ENCODE measurements around the gene BABAM2. TPM values are rescaled to one million over a fixed set of nuclear protein-coding genes. Genes with fewer than 3 reads are reported as not detected.
"Not testable (repeated sequence)": the region's sequence is repeated elsewhere in the genome, so short reads cannot be mapped to it uniquely, and the experiment has no call there.

The BABAM2 gene
- total RNA-seq, 4 donors from 2014 or later: 33.3 to 48.9 (median 37.9) TPM

DNA sequence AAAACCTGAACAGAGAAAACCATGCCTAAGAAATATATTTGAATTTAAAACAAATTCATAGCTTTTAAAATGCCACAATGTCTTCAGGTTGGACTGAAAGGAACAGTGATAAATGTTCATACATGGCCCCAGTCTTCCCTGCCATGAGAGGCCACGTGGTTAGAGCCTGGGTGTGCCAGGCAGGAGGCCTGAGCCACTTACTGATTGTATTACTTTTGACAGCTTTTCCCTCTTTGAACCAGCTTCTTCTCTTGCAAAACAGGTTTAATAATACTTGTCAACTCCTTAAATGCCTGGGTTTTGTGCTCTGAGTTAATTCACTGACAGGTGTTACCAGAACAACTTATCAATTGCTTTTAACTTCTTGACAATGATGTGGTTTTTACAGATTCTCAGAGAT, 27.4 kb upstream of the BABAM2 start:
- 49 to 75% methylated on average over 1 of the region's 1 CpG for WGBS, 2 donors (ENCODE audit: low coverage in 1 of 2)
- in situ Hi-C loops (cut with MboI; ENCODE audit: low pct_ligation_motif_present in 1 of 4, low pct_unique_long_range_greater_than_20kb in 1 of 4, low sequenced_read_pairs in 3 of 4): no loop called here
- no peak for DNase-seq

DNA sequence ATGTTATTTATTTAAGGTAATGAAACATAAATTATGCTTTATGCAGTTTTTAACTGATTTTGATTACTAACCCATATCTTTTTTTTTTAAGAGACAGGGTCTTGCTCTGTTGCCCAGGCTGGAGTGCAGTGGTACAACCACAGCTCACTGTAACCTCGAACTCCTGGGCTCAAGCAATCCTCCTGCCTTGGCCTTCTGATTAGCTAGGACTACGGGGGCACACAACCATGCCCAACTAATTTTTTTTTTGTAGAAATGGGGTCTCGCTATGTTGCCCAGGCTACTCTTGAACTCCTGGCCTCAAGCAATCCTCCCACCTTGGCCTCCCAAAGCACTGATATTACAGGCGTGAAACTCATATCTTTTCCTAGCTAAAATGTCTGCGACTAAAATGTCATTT, 26.6 kb upstream of the BABAM2 start:
- intact Hi-C loops (cut with DNase I; ENCODE audit: low total_unique reads); in situ Hi-C loops (cut with MboI; ENCODE audit: low pct_ligation_motif_present in 1 of 4, low pct_unique_long_range_greater_than_20kb in 1 of 4, low sequenced_read_pairs in 3 of 4); H3K4me3 ChIP-seq; H3K27me3 ChIP-seq; H3K36me3 ChIP-seq; H3K27ac ChIP-seq; H3K9me3 ChIP-seq; H3K4me1 ChIP-seq; DNase-seq: not testable (repeated sequence)
- 83 to 92% methylated on average over 2 to 5 of the region's 5 CpGs for WGBS, 2 donors (ENCODE audit: low coverage in 1 of 2)

More for the DNA sequence above, 27.4 kb upstream of the BABAM2 start:
- Histone ChIP-seq H3K9me3 (no peaks in the 10 kb centered on the region), H3K4me3 (no peak overlapping the region), H3K36me3 (no peaks in the 10 kb centered on the region), H3K27me3 (no peaks in the 10 kb centered on the region), H3K27ac (no peak overlapping the region), H3K4me1 (no peaks in the 10 kb centered on the region)
- intact Hi-C loops (cut with DNase I; ENCODE audit: low total_unique reads): no loop called here
- TF ChIP-seq, protein P1, sequence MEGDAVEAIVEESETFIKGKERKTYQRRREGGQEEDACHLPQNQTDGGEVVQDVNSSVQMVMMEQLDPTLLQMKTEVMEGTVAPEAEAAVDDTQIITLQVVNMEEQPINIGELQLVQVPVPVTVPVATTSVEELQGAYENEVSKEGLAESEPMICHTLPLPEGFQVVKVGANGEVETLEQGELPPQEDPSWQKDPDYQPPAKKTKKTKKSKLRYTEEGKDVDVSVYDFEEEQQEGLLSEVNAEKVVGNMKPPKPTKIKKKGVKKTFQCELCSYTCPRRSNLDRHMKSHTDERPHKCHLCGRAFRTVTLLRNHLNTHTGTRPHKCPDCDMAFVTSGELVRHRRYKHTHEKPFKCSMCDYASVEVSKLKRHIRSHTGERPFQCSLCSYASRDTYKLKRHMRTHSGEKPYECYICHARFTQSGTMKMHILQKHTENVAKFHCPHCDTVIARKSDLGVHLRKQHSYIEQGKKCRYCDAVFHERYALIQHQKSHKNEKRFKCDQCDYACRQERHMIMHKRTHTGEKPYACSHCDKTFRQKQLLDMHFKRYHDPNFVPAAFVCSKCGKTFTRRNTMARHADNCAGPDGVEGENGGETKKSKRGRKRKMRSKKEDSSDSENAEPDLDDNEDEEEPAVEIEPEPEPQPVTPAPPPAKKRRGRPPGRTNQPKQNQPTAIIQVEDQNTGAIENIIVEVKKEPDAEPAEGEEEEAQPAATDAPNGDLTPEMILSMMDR (IDR thresholded peaks at IDR 0.05): no peak
- no peak for TF ChIP-seq POLR2A (IDR thresholded peaks at IDR 0.05)
- no peak for TF ChIP-seq POLR2AphosphoS5 (IDR thresholded peaks at IDR 0.05)
- TF ChIP-seq EP300 (IDR thresholded peaks at IDR 0.05; ENCODE audit: low read depth): no peak

DNA sequence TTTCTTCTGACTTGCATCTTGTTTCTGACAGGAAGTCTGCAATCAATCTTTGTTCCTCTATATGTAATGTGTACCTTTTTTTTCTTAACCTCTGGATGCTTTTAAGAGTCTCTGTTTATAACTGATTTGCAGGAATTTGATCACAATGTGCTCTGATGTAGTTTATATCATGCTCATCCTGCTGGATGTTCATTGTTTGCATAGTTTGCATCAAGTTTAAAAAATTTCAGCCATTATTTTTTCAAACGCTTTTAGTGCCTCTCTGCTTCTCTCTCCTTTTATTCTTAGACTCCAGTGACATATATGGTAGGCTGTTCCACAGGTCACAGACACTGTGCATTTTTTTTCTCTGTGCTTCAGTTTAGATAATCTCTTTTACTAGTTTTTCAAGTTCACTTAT, 24.3 kb upstream of the BABAM2 start:
- in situ Hi-C loops (cut with MboI; ENCODE audit: low pct_ligation_motif_present in 1 of 4, low pct_unique_long_range_greater_than_20kb in 1 of 4, low sequenced_read_pairs in 3 of 4) (no loop called here), intact Hi-C loops (cut with DNase I; ENCODE audit: low total_unique reads) (no loop called here)
- Histone ChIP-seq H3K27ac (no peak overlapping the region), H3K4me1 (no peaks in the 10 kb centered on the region), H3K4me3 (no peak overlapping the region), H3K27me3 (no peaks in the 10 kb centered on the region), H3K9me3 (no peaks in the 10 kb centered on the region), H3K36me3 (no peaks in the 10 kb centered on the region)
- no peak for DNase-seq
- WGBS, 2 donors (ENCODE audit: low coverage in 1 of 2): 64 to 71% methylated on average over 1 of the region's 1 CpG
- TF ChIP-seq, protein P1 (IDR thresholded peaks at IDR 0.05): no peak
- TF ChIP-seq POLR2AphosphoS5 (IDR thresholded peaks at IDR 0.05): no peak
- TF ChIP-seq POLR2A (IDR thresholded peaks at IDR 0.05): no peak
- TF ChIP-seq EP300 (IDR thresholded peaks at IDR 0.05; ENCODE audit: low read depth): no peak

DNA sequence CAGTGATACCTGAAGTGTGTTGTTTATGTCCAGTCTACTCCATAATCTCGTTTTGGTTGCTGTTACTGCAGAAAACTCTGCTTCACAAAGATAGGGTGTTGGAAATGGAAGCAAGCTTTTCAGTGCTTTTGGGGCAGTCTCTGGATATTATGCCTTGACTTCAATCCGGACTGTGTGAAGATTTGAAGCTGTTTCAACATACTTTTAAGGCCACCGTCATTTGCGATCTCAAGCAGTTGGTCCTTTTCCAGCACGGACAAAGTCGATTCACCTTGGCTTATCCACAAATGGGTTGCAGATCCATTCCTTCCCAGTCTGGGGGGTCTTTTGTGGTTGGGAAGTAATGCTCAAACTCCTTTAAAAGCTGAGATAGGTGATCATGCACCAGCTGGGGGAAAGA, 20.8 kb upstream of the BABAM2 start:
- no peak for DNase-seq
- no peak overlapping the region for H3K27ac ChIP-seq
- H3K4me1 ChIP-seq: no peaks in the 10 kb centered on the region
- TF ChIP-seq EP300 (IDR thresholded peaks at IDR 0.05; ENCODE audit: low read depth) (no peak), POLR2AphosphoS5 (IDR thresholded peaks at IDR 0.05) (no peak), POLR2A (IDR thresholded peaks at IDR 0.05) (no peak)
- TF ChIP-seq, protein P1 (IDR thresholded peaks at IDR 0.05): no peak
- in situ Hi-C loops (cut with MboI; ENCODE audit: low pct_ligation_motif_present in 1 of 4, low pct_unique_long_range_greater_than_20kb in 1 of 4, low sequenced_read_pairs in 3 of 4): no loop called here
- H3K36me3 ChIP-seq: no peaks in the 10 kb centered on the region
- H3K4me3 ChIP-seq: no peak overlapping the region
- 60 to 90% methylated on average over 1 to 6 of the region's 6 CpGs for WGBS, 2 donors (ENCODE audit: low coverage in 1 of 2)
- intact Hi-C loops (cut with DNase I; ENCODE audit: low total_unique reads): loop anchor here (10.0 kb wide), 1 partner anchor 45 kb away; no protein-coding TSS in a partner anchor
- no peaks in the 10 kb centered on the region for H3K27me3 ChIP-seq
- H3K9me3 ChIP-seq: no peaks in the 10 kb centered on the region

GRCh38 chr2:27870724-27871123, 19.8 kb upstream of the BABAM2 start:
- intact Hi-C loops (cut with DNase I; ENCODE audit: low total_unique reads) (loop anchor here (10.0 kb wide), 1 partner anchor 46 kb away; no protein-coding TSS in a partner anchor), in situ Hi-C loops (cut with MboI; ENCODE audit: low pct_ligation_motif_present in 1 of 4, low pct_unique_long_range_greater_than_20kb in 1 of 4, low sequenced_read_pairs in 3 of 4) (no loop called here)
- Histone ChIP-seq H3K27me3 (no peaks in the 10 kb centered on the region), H3K4me1 (no peaks in the 10 kb centered on the region), H3K9me3 (no peaks in the 10 kb centered on the region), H3K36me3 (no peaks in the 10 kb centered on the region), H3K4me3 (no peak overlapping the region), H3K27ac (no peak overlapping the region)
- DNase-seq: no peak
- 91 to 100% methylated on average over 1 to 3 of the region's 3 CpGs for WGBS, 2 donors (ENCODE audit: low coverage in 1 of 2)
- TF ChIP-seq POLR2A (IDR thresholded peaks at IDR 0.05) (no peak), POLR2AphosphoS5 (IDR thresholded peaks at IDR 0.05) (no peak), EP300 (IDR thresholded peaks at IDR 0.05; ENCODE audit: low read depth) (no peak)
- TF ChIP-seq, protein P1 (IDR thresholded peaks at IDR 0.05): no peak

All from transverse colon (tissue), 4 donors.